Activated CD4-positive, CD25-positive, alpha-beta regulatory T cell treated with anti-CD3 and anti-CD28 coated beads, Interleukin-2, amount 50 U/mL, for 72 hours (primary cell): Measurements from ENCODE around the gene RPS15.

ENCODE experiments used
- DNase-seq: peaks from one replicate; pipeline ENCODE4 v3.0.0; 2021

Gene RPS15

GRCh38 chr19:1488282-1488601 lies 50.0 kb downstream of the RPS15 start:
- DNase-seq = no peak

GRCh38 chr19:1489463-1490310 lies 51.5 kb downstream of the RPS15 start:
- no peak for DNase-seq
